PC-3 (cell line): Measurements from ENCODE around the gene ZFP36. TPM values are rescaled to one million over a fixed set of nuclear protein-coding genes. Genes with fewer than 3 reads are reported as not detected.

Experiments
- ATAC-seq: fragments of 200-7000 bp; cut with Tn5 transposase; 2 replicates; pipeline ENCODE4 v1.9.1; 2020; ENCODE audit warnings: mild to moderate bottlenecking, moderate library complexity
- BruUV-seq: library from RNA; stranded (reverse); fragments of 400-500 nt; replicated peaks from 2 replicates; lab custom pipeline; 2021; lab: Mats Ljungman, UMichigan
- CTCF ChIA-PET: fragments of 300-600 bp; sonication (Branson Sonifier 250); formaldehyde crosslinking; loops from one replicate; lab custom pipeline; 2022; ENCODE audit warnings: antibody characterized with exemption; lab: Charles Lee
- POLR2A ChIA-PET: fragments of 300-600 bp; sonication (Branson Sonifier 250); formaldehyde crosslinking; loops from one replicate; lab custom pipeline; 2022; ENCODE audit warnings: antibody characterized with exemption; ENCODE audit not compliant: unreplicated experiment; lab: Charles Lee
- DNase-seq: peaks from one replicate; pipeline ENCODE4 v3.0.0-alpha.2; 2015
- H2AFZ ChIP-seq: fragments of 300-600 bp; sonication (generic); 2 replicates; pipeline ENCODE4 v1.6.0; 2016; ENCODE audit warnings: antibody characterized with exemption, low read length
- H3F3A ChIP-seq: fragments of 300-600 bp; sonication (generic); one replicate; pipeline ENCODE4 v1.6.0; 2017; ENCODE audit warnings: antibody characterized with exemption, low read length, control low read depth, mild to moderate bottlenecking; ENCODE audit not compliant: unreplicated experiment
- H3K27ac ChIP-seq: fragments of 300-600 bp; sonication (generic); 2 replicates; pipeline ENCODE4 v1.5.1; 2016; ENCODE audit warnings: mild to moderate bottlenecking, low read length
- H3K27me3 ChIP-seq: fragments of 300-600 bp; sonication (generic); 2 replicates; pipeline ENCODE4 v1.6.1; 2016; ENCODE audit warnings: low read length, mixed read lengths
- H3K36me3 ChIP-seq: fragments of 300-600 bp; sonication (generic); 2 replicates; pipeline ENCODE4 v1.6.1; 2016; ENCODE audit warnings: low read depth, mixed run types, low read length, mixed read lengths
- H3K4me1 ChIP-seq: fragments of 300-600 bp; sonication (generic); 2 replicates; pipeline ENCODE4 v1.5.1; 2016; ENCODE audit warnings: low read length; ENCODE audit not compliant: insufficient read depth
- H3K4me2 ChIP-seq: fragments of 300-600 bp; sonication (generic); 2 replicates; pipeline ENCODE4 v1.6.0; 2016; ENCODE audit warnings: low read length
- H3K4me3 ChIP-seq: fragments of 300-600 bp; sonication (generic); 2 replicates; pipeline ENCODE4 v1.5.1; 2016; ENCODE audit warnings: mild to moderate bottlenecking, low read length, mixed read lengths
- H3K79me2 ChIP-seq: fragments of 300-600 bp; sonication (generic); 2 replicates; pipeline ENCODE4 v1.6.1; 2017; ENCODE audit warnings: low read length, mixed read lengths
- H3K9ac ChIP-seq: fragments of 300-600 bp; sonication (generic); 2 replicates; pipeline ENCODE4 v1.6.0; 2016; ENCODE audit warnings: mild to moderate bottlenecking, low read length
- H3K9me2 ChIP-seq: fragments of 300-600 bp; sonication (generic); replicated peaks from 2 replicates; pipeline ENCODE4 v1.6.1; 2016; ENCODE audit warnings: mixed run types, low read length, mixed read lengths
- H3K9me3 ChIP-seq: fragments of 300-600 bp; sonication (generic); 2 replicates; pipeline ENCODE4 v1.6.1; 2016; ENCODE audit warnings: low read length, mixed read lengths
- H4K20me1 ChIP-seq: fragments of 300-600 bp; sonication (generic); 2 replicates; pipeline ENCODE4 v1.6.1; 2016; ENCODE audit warnings: low read length, mixed read lengths
- CTCF ChIP-seq: fragments of 300-600 bp; sonication (generic); conservative IDR thresholded peaks from 2 replicates; pipeline ENCODE4 v1.5.1; 2017; ENCODE audit warnings: antibody characterized with exemption, low read depth, mild to moderate bottlenecking, low read length
- EZH2 ChIP-seq: fragments of 300-600 bp; sonication (generic); IDR thresholded peaks from one replicate; pipeline ENCODE4 v1.6.1; 2017; ENCODE audit warnings: antibody characterized with exemption, mild to moderate bottlenecking, low read length; ENCODE audit not compliant: unreplicated experiment
- EZH2phosphoT487 ChIP-seq: fragments of 300-600 bp; sonication (generic); IDR thresholded peaks from 2 replicates; pipeline ENCODE4 v1.6.1; 2018; ENCODE audit warnings: mild to moderate bottlenecking, antibody characterized with exemption, low read length, borderline replicate concordance
- intact Hi-C: fragments of 100-400 bp; cut with micrococcal nuclease; formaldehyde crosslinking; loops from 2 replicates; pipeline ENCODE4 v1.9.0; 2023
- total RNA-seq: library from RNA; depleted of rRNA; stranded (reverse); fragments of >200 nt; gene quantifications from 2 replicates; pipeline ENCODE4 v1.2.3, GENCODE V29; 2014

Gene ZFP36
- total RNA-seq, 1 experiment from 2014 or later, result 32.7 TPM

DNA sequence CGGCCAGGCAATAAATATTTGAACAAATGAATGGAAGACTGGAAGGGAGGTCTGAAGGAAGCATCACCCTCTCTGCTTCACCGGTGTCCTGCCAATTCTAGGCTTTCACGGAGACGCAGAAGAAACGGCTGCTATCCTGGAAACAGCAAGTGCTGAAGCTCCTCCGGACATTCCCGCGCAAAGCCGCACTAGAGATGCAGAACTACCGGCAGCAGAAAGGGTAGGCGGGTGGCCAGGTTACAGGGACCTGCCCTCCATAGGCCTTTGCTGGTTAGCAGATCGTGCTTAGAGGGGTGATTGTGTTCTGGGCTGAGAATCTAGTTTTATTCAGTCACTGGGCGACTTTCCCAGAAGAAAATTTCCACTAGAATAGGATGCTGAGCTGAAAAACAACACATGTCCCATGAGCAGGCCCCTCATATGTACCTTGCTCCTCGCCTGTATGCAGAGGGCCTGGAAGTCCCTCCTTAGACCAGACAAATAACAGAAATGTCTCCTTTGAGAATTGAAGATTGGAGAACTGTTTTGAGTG is 26.7 kb upstream of the ZFP36 start:
- DNase-seq (no peak), ATAC-seq (no peak)
- H3K4me1 ChIP-seq, result no peaks in the 10 kb centered on the region
- no peaks in the 10 kb centered on the region for H3K79me2 ChIP-seq
- intact Hi-C loops, result no loop called here
- H3K9me2 ChIP-seq, result no peaks in the 10 kb centered on the region
- no peak overlapping the region for H3K9ac ChIP-seq
- no peak overlapping the region for H2AFZ ChIP-seq
- no peak overlapping the region for H3K4me2 ChIP-seq
- BruUV-seq, result no TSS peak
- ChIA-PET POLR2A (no interaction called here), CTCF (no interaction called here)
- no peak overlapping the region for H3K4me3 ChIP-seq
- H4K20me1 ChIP-seq, result no peaks in the 10 kb centered on the region
- no peaks in the 10 kb centered on the region for H3F3A ChIP-seq
- no peak overlapping the region for H3K27ac ChIP-seq
- no peaks in the 10 kb centered on the region for H3K9me3 ChIP-seq
- H3K36me3 ChIP-seq, result no peaks in the 10 kb centered on the region; the same call in 1 of the 2 replicates
- no peaks in the 10 kb centered on the region for H3K27me3 ChIP-seq
- TF ChIP-seq EZH2, result no peak
- no peak for TF ChIP-seq EZH2phosphoT487
- TF ChIP-seq CTCF, result no peak

DNA sequence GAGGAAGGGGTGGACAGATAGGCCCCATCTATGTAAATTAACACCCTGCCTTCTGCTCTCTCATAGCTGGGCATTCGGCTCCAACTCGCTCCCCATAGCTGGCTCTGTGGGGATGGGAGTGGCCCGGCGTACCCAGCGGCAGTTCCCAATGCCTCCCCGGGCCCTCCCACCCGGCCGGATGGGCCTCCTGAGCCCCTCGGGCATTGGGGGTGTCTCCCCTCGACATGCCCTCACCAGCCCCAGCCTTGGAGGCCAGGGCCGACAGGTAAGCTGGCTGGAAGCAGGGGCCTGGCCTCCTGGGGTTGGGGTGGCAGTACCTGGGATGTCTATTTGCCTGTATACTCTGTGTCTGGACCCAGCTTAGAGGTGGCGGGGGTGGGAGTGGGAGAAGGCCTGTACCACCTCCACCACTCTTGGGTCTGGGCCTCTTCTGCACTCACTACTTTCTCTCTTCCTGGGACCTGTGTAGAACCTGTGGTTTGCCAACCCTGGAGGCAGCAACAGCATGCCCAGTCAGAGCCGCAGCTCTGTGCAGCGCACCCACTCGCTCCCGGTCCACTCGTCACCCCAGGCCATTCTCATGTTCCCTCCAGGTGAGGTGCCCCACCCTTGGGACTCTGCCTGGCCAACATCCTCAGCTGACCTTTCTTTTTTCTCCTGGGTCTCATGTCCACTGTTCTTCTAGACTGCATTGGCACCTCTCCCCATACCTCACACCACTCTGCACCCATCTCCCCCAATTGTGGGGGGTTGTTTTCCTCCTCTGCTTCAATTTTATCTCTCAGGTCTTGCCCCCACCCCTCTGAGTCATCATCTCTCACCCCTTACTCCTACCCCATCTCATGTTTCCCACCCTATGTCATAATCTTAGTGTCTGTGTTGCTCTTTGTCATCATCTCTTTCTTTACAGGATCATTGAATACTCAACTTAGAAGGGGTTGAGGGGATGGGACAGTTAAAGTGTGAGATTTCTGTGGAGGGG is 25.8 kb upstream of the ZFP36 start:
- no peaks in the 10 kb centered on the region for H3K79me2 ChIP-seq
- H3K27ac ChIP-seq, result no peak overlapping the region
- ChIA-PET POLR2A (no interaction called here), CTCF (no interaction called here)
- H2AFZ ChIP-seq, result no peak overlapping the region
- no peaks in the 10 kb centered on the region for H3K9me3 ChIP-seq
- no peak overlapping the region for H3K4me3 ChIP-seq
- no TSS peak for BruUV-seq
- ATAC-seq (no peak), DNase-seq (no peak)
- H3K36me3 ChIP-seq, result no peaks in the 10 kb centered on the region; the same call in 1 of the 2 replicates
- H3K27me3 ChIP-seq, result no peaks in the 10 kb centered on the region
- TF ChIP-seq EZH2phosphoT487, result no peak
- TF ChIP-seq EZH2, result no peak
- no peak for TF ChIP-seq CTCF
- H3K4me2 ChIP-seq, result no peak overlapping the region
- H3K9me2 ChIP-seq, result no peaks in the 10 kb centered on the region
- H4K20me1 ChIP-seq, result no peaks in the 10 kb centered on the region
- no peaks in the 10 kb centered on the region for H3K4me1 ChIP-seq
- intact Hi-C loops, result no loop called here
- H3F3A ChIP-seq, result no peaks in the 10 kb centered on the region
- H3K9ac ChIP-seq, result no peak overlapping the region
